NT2/D1 (cell line): ENCODE data around the gene SUV39H1.

ENCODE experiments used
- DNase-seq: peaks from one replicate; pipeline ENCODE4 v3.0.0-alpha.2; 2011; ENCODE audit warnings: low read depth, low spot score
- H3K27me3 ChIP-seq: 2 replicates; pipeline ENCODE4 v1.6.0; 2011; ENCODE audit warnings: mild to moderate bottlenecking; ENCODE audit not compliant: insufficient read length, insufficient read depth
- H3K36me3 ChIP-seq: 2 replicates; pipeline ENCODE4 v1.6.1; 2011; ENCODE audit warnings: mild to moderate bottlenecking, low read length, mixed read lengths; ENCODE audit not compliant: insufficient read depth, insufficient read length
- H3K4me1 ChIP-seq: 2 replicates; pipeline ENCODE4 v1.5.1; 2011; ENCODE audit not compliant: insufficient read depth, insufficient read length
- H3K4me3 ChIP-seq: 2 replicates; pipeline ENCODE4 v1.5.1; 2011; ENCODE audit warnings: low read depth; ENCODE audit not compliant: insufficient read length
- H3K9ac ChIP-seq: 2 replicates; pipeline ENCODE4 v1.6.0; 2011; ENCODE audit warnings: low read depth; ENCODE audit not compliant: insufficient read length
- H3K9me3 ChIP-seq: 2 replicates; pipeline ENCODE4 v1.5.1; 2011; ENCODE audit warnings: mild to moderate bottlenecking, low read length; ENCODE audit not compliant: insufficient read depth
- SUZ12 ChIP-seq: IDR thresholded peaks from 2 replicates; pipeline ENCODE4 v1.6.1; 2011; ENCODE audit not compliant: insufficient read length, insufficient read depth; ENCODE audit errors: extremely low read depth
- YY1 ChIP-seq: IDR thresholded peaks from 2 replicates; pipeline ENCODE4 v1.6.1; 2011; ENCODE audit not compliant: insufficient read length, insufficient read depth
- ZNF274 ChIP-seq: IDR thresholded peaks from 2 replicates; pipeline ENCODE4 v1.6.1; 2011; ENCODE audit warnings: mild to moderate bottlenecking, low read depth, low read length

The SUV39H1 gene

GRCh38 chrX:48741834-48742233 is 45.3 kb downstream of the SUV39H1 start:
- H3K9ac ChIP-seq: no peak overlapping the region
- H3K27me3 ChIP-seq: no peaks in the 10 kb centered on the region
- H3K36me3 ChIP-seq: no peaks in the 10 kb centered on the region
- TF ChIP-seq SUZ12 (no peak), ZNF274 (no peak), YY1 (no peak)
- H3K4me1 ChIP-seq: peaks cover 3% of the 10 kb centered on the region
- H3K9me3 ChIP-seq: no peaks in the 10 kb centered on the region; the same call in 1 of the 2 replicates
- no peak overlapping the region for H3K4me3 ChIP-seq
- DNase-seq: no peak

GRCh38 chrX:48745222-48745621 is 48.7 kb downstream of the SUV39H1 start:
- no peak for DNase-seq
- no peak overlapping the region for H3K9ac ChIP-seq
- peaks cover 2% of the 10 kb centered on the region for H3K4me1 ChIP-seq
- H3K4me3 ChIP-seq: no peak overlapping the region
- H3K9me3 ChIP-seq: no peaks in the 10 kb centered on the region; the same call in 1 of the 2 replicates
- H3K27me3 ChIP-seq: no peaks in the 10 kb centered on the region
- TF ChIP-seq ZNF274 (no peak), YY1 (no peak), SUZ12 (no peak)
- H3K36me3 ChIP-seq: no peaks in the 10 kb centered on the region

- Histone ChIP-seq H3K9me3 (no peaks in the 10 kb centered on the region), H3K36me3 (no peaks in the 10 kb centered on the region), H3K4me1 (peaks cover 2% of the 10 kb centered on the region), H3K27me3 (no peaks in the 10 kb centered on the region), H3K9ac (no peak overlapping the region), H3K4me3 (no peak overlapping the region)
- no peak for DNase-seq
- TF ChIP-seq ZNF274: no peak
- no peak for TF ChIP-seq SUZ12
- TF ChIP-seq YY1: no peak
Measured at GRCh38 chrX:48747415-48748016, 51.0 kb downstream of the SUV39H1 start.

GRCh38 chrX:48749182-48749581 is 52.6 kb downstream of the SUV39H1 start:
- TF ChIP-seq YY1: no peak
- no peak for TF ChIP-seq SUZ12
- no peak for TF ChIP-seq ZNF274
- H3K9ac ChIP-seq: no peak overlapping the region

GRCh38 chrX:48751343-48751742 is 54.8 kb downstream of the SUV39H1 start:
- Histone ChIP-seq H3K4me1 (peaks cover 12% of the 10 kb centered on the region), H3K4me3 (no peak overlapping the region), H3K9me3 (no peaks in the 10 kb centered on the region), H3K27me3 (no peaks in the 10 kb centered on the region), H3K36me3 (no peaks in the 10 kb centered on the region), H3K9ac (no peak overlapping the region)
- no peak for DNase-seq
- TF ChIP-seq ZNF274 (no peak), SUZ12 (no peak)

More at GRCh38 chrX:48749182-48749581, 52.6 kb downstream of the SUV39H1 start:
- H3K4me1 ChIP-seq: peaks cover 11% of the 10 kb centered on the region
- no peak for DNase-seq
- H3K27me3 ChIP-seq: no peaks in the 10 kb centered on the region
- H3K36me3 ChIP-seq: no peaks in the 10 kb centered on the region
- no peaks in the 10 kb centered on the region for H3K9me3 ChIP-seq
- H3K4me3 ChIP-seq: no peak overlapping the region

- H3K9ac ChIP-seq: no peak overlapping the region
- no peaks in the 10 kb centered on the region for H3K9me3 ChIP-seq
- peaks cover 11% of the 10 kb centered on the region for H3K4me1 ChIP-seq
- H3K36me3 ChIP-seq: no peaks in the 10 kb centered on the region
- TF ChIP-seq SUZ12 (no peak), ZNF274 (no peak), YY1 (no peak)
- H3K27me3 ChIP-seq: no peaks in the 10 kb centered on the region
- DNase-seq: no peak
- H3K4me3 ChIP-seq: no peak overlapping the region
Measured at GRCh38 chrX:48752498-48752897, 56.0 kb downstream of the SUV39H1 start.

- Histone ChIP-seq H3K9me3 (no peaks in the 10 kb centered on the region), H3K4me1 (peaks cover 10% of the 10 kb centered on the region), H3K9ac (no peak overlapping the region), H3K27me3 (no peaks in the 10 kb centered on the region), H3K4me3 (no peak overlapping the region), H3K36me3 (no peaks in the 10 kb centered on the region)
- DNase-seq: no peak
- no peak for TF ChIP-seq ZNF274
- no peak for TF ChIP-seq SUZ12
- no peak for TF ChIP-seq YY1
Measured at GRCh38 chrX:48753708-48754228, 57.2 kb downstream of the SUV39H1 start.
